Kasumi-1 (cell line): ENCODE measurements around the gene RIMBP2.
"Not testable (repeated sequence)": the region's sequence is repeated elsewhere in the genome, so short reads cannot be mapped to it uniquely, and the experiment has no call there.

Experiments used
- DNase-seq, 2 experiments: peaks; one replicate each; lab custom pipeline; 2025; lab: John Stamatoyannopoulos, UW

RIMBP2 gene

GRCh38 chr12:130715998-130716968 lies at the start of gene RIMBP2:
Gene RIMBP2, minus strand, starts transcription at chr12:130716299. Its CDS starts 237,286 bp downstream, at chr12:130479013.
- no peak for DNase-seq

GRCh38 chr12:130765186-130765659 lies 49.1 kb upstream of the RIMBP2 start:
- DNase-seq = no peak

DNA sequence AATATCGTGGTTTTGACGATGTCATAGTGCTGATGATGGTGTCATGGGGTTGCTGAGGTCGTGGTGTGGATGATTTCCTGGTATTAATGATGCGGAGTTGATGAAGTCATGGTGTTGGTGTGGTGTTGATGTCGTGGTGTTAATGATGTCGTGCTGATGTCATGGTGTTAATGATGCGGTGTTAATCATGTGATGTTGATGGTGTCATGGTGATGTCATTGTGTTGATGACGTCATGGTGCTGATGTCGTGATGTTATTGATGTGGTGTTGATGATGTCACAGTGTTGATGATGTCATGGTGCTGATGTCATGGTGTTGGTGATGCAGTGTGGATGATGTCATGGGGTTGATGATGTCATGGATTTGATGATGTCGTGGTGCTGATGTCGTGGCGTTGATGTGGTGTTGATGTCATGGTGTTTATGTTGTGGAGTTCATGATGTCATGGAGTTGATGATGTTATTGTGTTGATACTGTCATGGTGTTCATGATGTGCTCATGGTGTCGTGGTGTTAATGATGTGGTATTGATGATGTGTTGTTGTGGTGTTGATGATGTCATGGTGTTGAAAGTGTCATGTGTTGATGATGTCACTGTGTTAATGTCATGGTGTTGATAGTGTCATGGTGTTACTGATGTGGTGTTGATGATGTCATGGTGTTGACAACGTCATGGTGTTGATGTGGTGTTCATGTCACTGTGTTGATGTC lies 48.5 kb upstream of the RIMBP2 start:
- DNase-seq = no peak

DNA sequence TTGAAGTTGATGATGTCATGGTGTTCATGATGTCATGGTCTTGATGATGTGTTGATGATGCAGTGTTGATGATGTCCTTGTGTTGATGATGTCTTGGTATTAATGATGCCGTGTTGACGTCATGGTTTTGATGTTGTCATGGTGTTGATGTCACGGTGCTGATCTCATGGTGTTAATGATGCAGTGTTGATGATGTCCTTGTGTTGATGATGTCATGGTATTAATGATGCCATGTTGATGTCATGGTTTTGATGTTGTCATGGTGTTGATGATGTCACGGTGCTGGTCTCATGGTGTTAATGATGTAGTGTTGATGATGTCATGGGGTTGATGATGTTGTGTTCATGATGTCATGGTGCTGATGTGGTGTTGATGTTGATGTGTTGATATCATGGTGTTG lies 48.0 kb upstream of the RIMBP2 start:
- no peak for DNase-seq

GRCh38 chr12:130762319-130762675 lies 46.2 kb upstream of the RIMBP2 start:
- DNase-seq = no peak

DNA sequence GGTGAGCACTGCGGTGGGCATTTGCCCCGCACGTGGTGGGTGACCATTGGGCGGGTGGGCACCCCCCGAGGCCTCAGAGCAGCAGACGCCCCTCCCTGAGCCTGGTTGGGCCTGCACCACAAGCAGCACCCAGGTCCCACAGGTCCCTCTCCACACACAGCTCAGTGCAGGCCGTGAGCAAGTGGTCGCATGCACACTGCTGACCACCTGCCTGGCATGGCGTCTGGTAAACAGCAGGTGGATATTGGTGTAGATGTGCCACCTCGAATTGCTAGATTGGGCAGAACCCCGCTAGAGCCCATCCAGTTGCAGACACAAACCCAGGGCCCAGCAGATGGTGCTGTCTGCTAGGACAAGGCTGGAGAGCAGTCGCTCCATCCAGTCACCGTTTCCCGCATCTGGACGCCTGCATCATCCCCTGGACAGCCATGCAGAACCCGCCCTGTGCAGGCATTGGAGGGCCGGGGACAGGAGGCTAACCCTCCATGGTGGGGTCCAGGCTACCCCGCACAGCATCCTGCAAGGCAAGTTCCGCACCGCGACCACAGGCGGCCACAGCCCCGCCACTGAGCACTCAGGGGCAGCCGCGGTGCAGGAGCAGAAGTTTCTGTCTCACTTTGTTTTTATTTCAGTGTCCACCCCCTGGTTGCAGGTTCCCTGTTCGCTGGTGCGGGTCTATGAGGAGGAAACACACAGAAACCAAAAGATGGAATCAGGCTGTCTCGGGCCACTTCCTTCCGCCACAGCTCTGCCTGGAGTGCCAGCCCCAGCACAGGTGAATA lies 45.6 kb upstream of the RIMBP2 start:
- DNase-seq = peak; percentile 51 to 65

GRCh38 chr12:130754234-130754901 lies 38.3 kb upstream of the RIMBP2 start:
- no peak for DNase-seq

- no peak for DNase-seq
Observed at GRCh38 chr12:130752692-130753230, 36.7 kb upstream of the RIMBP2 start.

DNA sequence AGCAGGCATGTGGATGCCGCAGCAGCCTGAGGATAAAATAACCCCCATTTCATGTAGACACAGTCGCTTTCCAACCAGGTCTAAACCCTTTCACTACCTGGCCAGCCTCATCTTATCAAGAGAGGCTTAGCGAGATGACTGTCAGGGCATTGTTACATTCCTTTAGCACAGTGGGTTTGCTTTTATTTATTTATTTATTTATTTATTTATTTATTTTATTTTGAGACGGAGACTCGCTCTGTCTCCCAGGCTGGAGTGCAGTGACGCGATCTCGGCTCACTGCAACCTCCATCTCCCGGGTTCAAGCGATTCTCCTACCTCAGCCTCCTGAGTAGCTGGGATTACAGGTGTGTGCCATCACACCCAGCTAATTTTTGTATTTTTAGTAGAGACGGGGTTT lies 35.9 kb upstream of the RIMBP2 start:
- not testable (repeated sequence) for DNase-seq

DNA sequence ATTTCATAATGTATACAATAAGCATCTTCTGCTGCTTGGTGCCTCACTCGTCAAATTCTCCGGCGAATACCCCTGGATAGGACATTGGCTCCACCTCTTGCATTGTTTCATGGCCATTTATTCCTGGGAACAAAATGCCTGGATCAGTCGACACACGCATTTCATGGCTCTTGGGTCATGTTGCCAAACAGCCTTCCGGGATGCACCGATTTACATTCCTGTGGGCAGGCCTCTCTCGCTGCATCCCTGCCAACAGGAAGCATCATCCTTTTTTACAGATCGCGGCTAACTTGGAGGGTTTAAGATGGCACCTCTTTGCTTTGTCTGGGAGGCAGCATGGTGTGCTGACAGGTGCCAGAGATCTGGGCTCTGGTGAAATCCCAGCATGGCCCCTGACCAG lies 32.7 kb upstream of the RIMBP2 start:
- DNase-seq = no peak

GRCh38 chr12:130747867-130748740 lies 32.0 kb upstream of the RIMBP2 start:
- DNase-seq = peak; percentile 82 to 92

GRCh38 chr12:130746546-130746945 lies 30.4 kb upstream of the RIMBP2 start:
- peak in 1 of 2 experiments; percentile 12 for DNase-seq

DNA sequence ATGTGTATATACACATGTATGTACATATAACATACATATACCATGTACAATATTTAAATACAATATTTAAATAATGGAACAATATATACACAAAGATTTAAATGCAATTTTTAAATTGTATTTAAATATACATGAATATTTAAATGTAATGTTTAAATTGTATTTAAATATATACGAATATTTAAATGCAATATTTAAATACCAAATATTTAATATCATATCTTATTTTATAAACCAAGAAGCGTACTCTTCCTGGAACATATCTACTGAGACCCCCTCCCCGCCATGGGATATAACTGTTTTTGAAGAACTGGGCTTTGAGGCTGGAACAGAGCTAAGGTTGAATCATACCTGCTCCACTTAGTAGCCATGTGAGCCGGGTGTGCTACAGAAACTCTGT lies 29.8 kb upstream of the RIMBP2 start:
- DNase-seq = no peak

- DNase-seq = no peak
Observed at GRCh38 chr12:130744274-130744673, 28.2 kb upstream of the RIMBP2 start.

DNA sequence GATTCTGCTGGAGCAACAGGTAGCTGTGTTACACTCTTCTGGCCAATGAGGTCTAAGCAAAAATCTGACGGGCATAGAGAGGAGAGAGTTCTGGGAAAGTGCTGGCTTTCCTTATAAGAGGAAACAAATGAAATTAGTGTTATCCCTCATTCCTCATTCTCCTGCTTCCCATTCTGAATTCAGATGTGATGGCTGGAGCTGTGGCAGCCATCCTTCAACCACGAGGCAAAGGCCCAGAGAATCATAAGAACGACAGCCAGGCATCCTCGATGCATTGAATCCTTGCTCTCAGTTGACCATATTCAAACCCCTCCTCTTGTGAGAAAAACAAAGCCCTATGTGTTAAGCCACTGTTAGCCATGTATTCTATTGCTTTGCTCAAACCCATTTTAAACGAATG lies 27.5 kb upstream of the RIMBP2 start:
- no peak for DNase-seq

GRCh38 chr12:130743176-130743575 lies 27.1 kb upstream of the RIMBP2 start:
- DNase-seq = no peak

GRCh38 chr12:130742716-130743115 lies 26.6 kb upstream of the RIMBP2 start:
- no peak for DNase-seq

GRCh38 chr12:130742112-130742511 lies 26.0 kb upstream of the RIMBP2 start:
- no peak for DNase-seq

GRCh38 chr12:130739571-130739970 lies 23.5 kb upstream of the RIMBP2 start:
- no peak for DNase-seq

DNA sequence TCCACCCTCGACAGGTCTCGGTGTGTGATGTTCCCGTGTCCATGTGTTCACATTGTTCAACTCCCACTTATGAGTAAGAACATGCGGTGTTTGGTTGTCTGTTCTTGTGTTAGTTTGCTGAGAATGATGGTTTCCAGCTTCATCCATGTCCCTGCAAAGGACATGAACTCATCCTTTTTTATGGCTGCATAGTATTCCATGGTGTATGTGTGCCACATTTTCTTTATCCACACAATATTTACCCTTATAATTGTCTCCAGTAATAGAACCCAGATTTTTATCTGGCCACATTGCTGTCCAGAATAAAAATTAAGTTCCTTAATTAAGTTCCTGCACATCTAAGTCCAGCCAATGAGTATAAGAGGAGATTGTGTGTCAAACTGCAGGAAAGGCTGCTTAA lies 22.3 kb upstream of the RIMBP2 start:
- not testable (repeated sequence) for DNase-seq
